Measurements from ENCODE around the gene CARD10. TPM values are rescaled to one million over a fixed set of nuclear protein-coding genes. Genes with fewer than 3 reads are reported as not detected.
A peak's percentile ranks its signal among the peaks of the same experiment; 100 is the strongest.

Gene CARD10
- total and polyA plus RNA-seq, 2 of the 13 experiments (the other 11 are each of a cell fraction or from before 2014, with no cell fraction given): 35.2 to 55.8 TPM

- peak; percentile 98 for TF ChIP-seq ZNF687 (CRISPR knock-in tag; IDR thresholded peaks at IDR 0.05)
- TF ChIP-seq, protein P1, sequence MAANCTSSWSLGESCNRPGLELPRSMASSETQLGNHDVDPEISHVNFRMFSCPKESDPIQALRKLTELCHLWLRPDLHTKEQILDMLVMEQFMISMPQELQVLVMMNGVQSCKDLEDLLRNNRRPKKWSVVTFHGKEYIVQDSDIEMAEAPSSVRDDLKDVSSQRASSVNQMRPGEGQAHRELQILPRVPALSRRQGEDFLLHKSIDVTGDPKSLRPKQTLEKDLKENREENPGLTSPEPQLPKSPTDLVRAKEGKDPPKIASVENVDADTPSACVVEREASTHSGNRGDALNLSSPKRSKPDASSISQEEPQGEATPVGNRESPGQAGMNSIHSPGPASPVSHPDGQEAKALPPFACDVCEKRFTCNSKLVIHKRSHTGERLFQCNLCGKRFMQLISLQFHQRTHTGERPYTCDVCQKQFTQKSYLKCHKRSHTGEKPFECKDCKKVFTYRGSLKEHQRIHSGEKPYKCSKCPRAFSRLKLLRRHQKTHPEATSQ (CRISPR knock-in tag; IDR thresholded peaks at IDR 0.05; ENCODE audit: borderline replicate concordance): no peak
- no peak for TF ChIP-seq SETDB1 (CRISPR knock-in tag; IDR thresholded peaks at IDR 0.05; ENCODE audit: borderline replicate concordance)
- peak; percentile 54; the same call in 1 of the 2 replicates for TF ChIP-seq NR2F2 (IDR thresholded peaks at IDR 0.05; ENCODE audit: borderline replicate concordance, low read depth)
- TF ChIP-seq TFE3 (CRISPR knock-in tag; IDR thresholded peaks at IDR 0.05): peak; percentile 83
- peak; percentile 70; the same call in 1 of the 2 replicates for TF ChIP-seq POLR2AphosphoS2 (IDR thresholded peaks at IDR 0.05; ENCODE audit: low read depth, low read length)
- TF ChIP-seq SOX13 (IDR thresholded peaks at IDR 0.05): no peak
- peak in 1 of 2 experiments; percentile 83; a peak in 2 of 4 replicates for TF ChIP-seq SOX13 (CRISPR knock-in tag; conservative IDR thresholded peaks at IDR 0.05 in 1 of 2, IDR thresholded peaks at IDR 0.05 in 1 of 2)
- peak; percentile 66 for TF ChIP-seq PHF8 (CRISPR knock-in tag; IDR thresholded peaks at IDR 0.05)
- no peak for TF ChIP-seq ZNF615 (CRISPR knock-in tag; IDR thresholded peaks at IDR 0.05; ENCODE audit: borderline replicate concordance)
- no peak for TF ChIP-seq TCF7 (IDR thresholded peaks at IDR 0.05; ENCODE audit: low read depth)
- TF ChIP-seq KLF12 (CRISPR knock-in tag; IDR thresholded peaks at IDR 0.05; ENCODE audit: borderline replicate concordance): peak; percentile 80
- peak; percentile 70 for TF ChIP-seq POLR2G (IDR thresholded peaks at IDR 0.05; ENCODE audit: low read depth, low read length)
- peak; percentile 69; the same call in 1 of the 2 replicates for TF ChIP-seq ZNF652 (CRISPR knock-in tag; IDR thresholded peaks at IDR 0.05; ENCODE audit: borderline replicate concordance, low read depth)
- no peak; the same call in 1 of the 2 replicates for TF ChIP-seq ZNF788 (CRISPR knock-in tag; IDR thresholded peaks at IDR 0.05; ENCODE audit: borderline replicate concordance)
- peak; percentile 74; the same call in 1 of the 2 replicates for TF ChIP-seq JUND (CRISPR knock-in tag; IDR thresholded peaks at IDR 0.05)
- no peak for TF ChIP-seq FOXO4 (CRISPR knock-in tag; conservative IDR thresholded peaks at IDR 0.05)
- TF ChIP-seq, protein P2, sequence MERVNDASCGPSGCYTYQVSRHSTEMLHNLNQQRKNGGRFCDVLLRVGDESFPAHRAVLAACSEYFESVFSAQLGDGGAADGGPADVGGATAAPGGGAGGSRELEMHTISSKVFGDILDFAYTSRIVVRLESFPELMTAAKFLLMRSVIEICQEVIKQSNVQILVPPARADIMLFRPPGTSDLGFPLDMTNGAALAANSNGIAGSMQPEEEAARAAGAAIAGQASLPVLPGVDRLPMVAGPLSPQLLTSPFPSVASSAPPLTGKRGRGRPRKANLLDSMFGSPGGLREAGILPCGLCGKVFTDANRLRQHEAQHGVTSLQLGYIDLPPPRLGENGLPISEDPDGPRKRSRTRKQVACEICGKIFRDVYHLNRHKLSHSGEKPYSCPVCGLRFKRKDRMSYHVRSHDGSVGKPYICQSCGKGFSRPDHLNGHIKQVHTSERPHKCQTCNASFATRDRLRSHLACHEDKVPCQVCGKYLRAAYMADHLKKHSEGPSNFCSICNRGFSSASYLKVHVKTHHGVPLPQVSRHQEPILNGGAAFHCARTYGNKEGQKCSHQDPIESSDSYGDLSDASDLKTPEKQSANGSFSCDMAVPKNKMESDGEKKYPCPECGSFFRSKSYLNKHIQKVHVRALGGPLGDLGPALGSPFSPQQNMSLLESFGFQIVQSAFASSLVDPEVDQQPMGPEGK (CRISPR knock-in tag; IDR thresholded peaks at IDR 0.05): peak; percentile 98
These were observed 42.2 kb upstream of the CARD10 start (continued) for GRCh38 chr22:37561212-37562048.

Measured in HepG2 (cell line).